ENCODE results near the gene TERF2IP.

Gene TERF2IP

GRCh38 chr16:75620326-75621169 is 27.0 kb upstream of the TERF2IP start:
- Histone ChIP-seq H3K4me2 (ENCODE audit: low read depth, low read length) (no peak overlapping the region), H3K9ac (ENCODE audit: low read length) (no peak overlapping the region)

GRCh38 chr16:75621170-75621477 is 26.4 kb upstream of the TERF2IP start:
- H3K4me1 ChIP-seq (ENCODE audit: low read length) = no peaks in the 10 kb centered on the region
- peaks cover 3% of the 10 kb centered on the region; the same call in 1 of the 2 replicates for H3F3A ChIP-seq (ENCODE audit: insufficient read depth, low read length)
- no peak overlapping the region for H2AFZ ChIP-seq (ENCODE audit: low read length)
- H3K4me3 ChIP-seq (ENCODE audit: low read length) = no peak overlapping the region
- no peaks in the 10 kb centered on the region for H3K36me3 ChIP-seq (replicated peaks; ENCODE audit: insufficient read depth, low read length)
- no peaks in the 10 kb centered on the region for H3K9me2 ChIP-seq (replicated peaks; ENCODE audit: insufficient read depth, low read length)
- no peak overlapping the region for H3K27ac ChIP-seq (ENCODE audit: low read length)
- H3K9me3 ChIP-seq (replicated peaks; ENCODE audit: insufficient read depth, low read length) = no peaks in the 10 kb centered on the region
- H3K27me3 ChIP-seq (replicated peaks; ENCODE audit: insufficient read depth, low read length) = no peaks in the 10 kb centered on the region
- no peaks in the 10 kb centered on the region for H4K20me1 ChIP-seq (ENCODE audit: insufficient read depth, low read length)
- no peak overlapping the region for H3K4me2 ChIP-seq (ENCODE audit: low read depth, low read length)
- H3K9ac ChIP-seq (ENCODE audit: low read length) = no peak overlapping the region
- TF ChIP-seq CTCF (IDR thresholded peaks at IDR 0.05; ENCODE audit: low read length) = peak; percentile 20; the same call in 1 of the 2 replicates
- no peak for TF ChIP-seq EZH2 (optimal IDR thresholded peaks at IDR 0.05; ENCODE audit: low read depth, low read length)
- peak; percentile 9 for DNase-seq
- peaks cover 5% of the 10 kb centered on the region for H3K79me2 ChIP-seq (ENCODE audit: low read length)

More at GRCh38 chr16:75620326-75621169, 27.0 kb upstream of the TERF2IP start:
- H3F3A ChIP-seq (ENCODE audit: insufficient read depth, low read length) = peaks cover 3% of the 10 kb centered on the region; the same call in 1 of the 2 replicates
- no peak for DNase-seq
- no peaks in the 10 kb centered on the region for H4K20me1 ChIP-seq (ENCODE audit: insufficient read depth, low read length)
- no peaks in the 10 kb centered on the region for H3K9me3 ChIP-seq (replicated peaks; ENCODE audit: insufficient read depth, low read length)
- H3K27me3 ChIP-seq (replicated peaks; ENCODE audit: insufficient read depth, low read length) = no peaks in the 10 kb centered on the region
- H3K4me1 ChIP-seq (ENCODE audit: low read length) = no peaks in the 10 kb centered on the region
- no peak for TF ChIP-seq EZH2phosphoT487 (IDR thresholded peaks at IDR 0.05; ENCODE audit: low read length)
- TF ChIP-seq EZH2 (optimal IDR thresholded peaks at IDR 0.05; ENCODE audit: low read depth, low read length) = no peak
- TF ChIP-seq CTCF (IDR thresholded peaks at IDR 0.05; ENCODE audit: low read length) = no peak
- no peak overlapping the region for H2AFZ ChIP-seq (ENCODE audit: low read length)
- H3K4me3 ChIP-seq (ENCODE audit: low read length) = no peak overlapping the region
- no peaks in the 10 kb centered on the region for H3K36me3 ChIP-seq (replicated peaks; ENCODE audit: insufficient read depth, low read length)
- peaks cover 5% of the 10 kb centered on the region for H3K79me2 ChIP-seq (ENCODE audit: low read length)
- H3K27ac ChIP-seq (ENCODE audit: low read length) = no peak overlapping the region
- H3K9me2 ChIP-seq (replicated peaks; ENCODE audit: insufficient read depth, low read length) = no peaks in the 10 kb centered on the region

GRCh38 chr16:75622761-75623605 is 24.6 kb upstream of the TERF2IP start, which contains the start of gene ADAT1:
ADAT1 (minus strand) TSS chr16:75623281; CDS start chr16:75620799, 2,482 bp downstream.
- H2AFZ ChIP-seq (ENCODE audit: low read length) = peak within 1 kb of the TSS; percentile 48; the same call in 1 of the 2 replicates
- no peaks in the 10 kb centered on the region for H3K4me1 ChIP-seq (ENCODE audit: low read length)
- peak within 1 kb of the TSS; percentile 84 for H3K9ac ChIP-seq (ENCODE audit: low read length)
- H3K79me2 ChIP-seq (ENCODE audit: low read length) = peaks cover 5% of the 10 kb centered on the region
- H3F3A ChIP-seq (ENCODE audit: insufficient read depth, low read length) = peaks cover 3% of the 10 kb centered on the region; the same call in 1 of the 2 replicates
- H3K4me2 ChIP-seq (ENCODE audit: low read depth, low read length) = peak within 1 kb of the TSS; percentile 61
- H3K27me3 ChIP-seq (replicated peaks; ENCODE audit: insufficient read depth, low read length) = no peaks in the 10 kb centered on the region
- no peaks in the 10 kb centered on the region for H3K36me3 ChIP-seq (replicated peaks; ENCODE audit: insufficient read depth, low read length)
- peak within 1 kb of the TSS; percentile 80 for H3K4me3 ChIP-seq (ENCODE audit: low read length)
- peak within 1 kb of the TSS; percentile 55; the same call in 1 of the 2 replicates for H3K27ac ChIP-seq (ENCODE audit: low read length)
- TF ChIP-seq EZH2 (optimal IDR thresholded peaks at IDR 0.05; ENCODE audit: low read depth, low read length) (no peak), CTCF (IDR thresholded peaks at IDR 0.05; ENCODE audit: low read length) (no peak), EZH2phosphoT487 (IDR thresholded peaks at IDR 0.05; ENCODE audit: low read length) (no peak)
- peak; percentile 94 for DNase-seq
- H4K20me1 ChIP-seq (ENCODE audit: insufficient read depth, low read length) = no peaks in the 10 kb centered on the region
- no peaks in the 10 kb centered on the region for H3K9me3 ChIP-seq (replicated peaks; ENCODE audit: insufficient read depth, low read length)
- H3K9me2 ChIP-seq (replicated peaks; ENCODE audit: insufficient read depth, low read length) = no peaks in the 10 kb centered on the region
